GM18499 (cell line): Measurements from ENCODE around the gene CHKA.

Experiments
- ATAC-seq: cut with Tn5 transposase; IDR thresholded peaks from one replicate; pipeline ENCODE4 v1.9.1; 2021; ENCODE audit warnings: moderate number of reproducible peaks; ENCODE audit not compliant: insufficient read depth, unreplicated experiment

Gene CHKA

DNA sequence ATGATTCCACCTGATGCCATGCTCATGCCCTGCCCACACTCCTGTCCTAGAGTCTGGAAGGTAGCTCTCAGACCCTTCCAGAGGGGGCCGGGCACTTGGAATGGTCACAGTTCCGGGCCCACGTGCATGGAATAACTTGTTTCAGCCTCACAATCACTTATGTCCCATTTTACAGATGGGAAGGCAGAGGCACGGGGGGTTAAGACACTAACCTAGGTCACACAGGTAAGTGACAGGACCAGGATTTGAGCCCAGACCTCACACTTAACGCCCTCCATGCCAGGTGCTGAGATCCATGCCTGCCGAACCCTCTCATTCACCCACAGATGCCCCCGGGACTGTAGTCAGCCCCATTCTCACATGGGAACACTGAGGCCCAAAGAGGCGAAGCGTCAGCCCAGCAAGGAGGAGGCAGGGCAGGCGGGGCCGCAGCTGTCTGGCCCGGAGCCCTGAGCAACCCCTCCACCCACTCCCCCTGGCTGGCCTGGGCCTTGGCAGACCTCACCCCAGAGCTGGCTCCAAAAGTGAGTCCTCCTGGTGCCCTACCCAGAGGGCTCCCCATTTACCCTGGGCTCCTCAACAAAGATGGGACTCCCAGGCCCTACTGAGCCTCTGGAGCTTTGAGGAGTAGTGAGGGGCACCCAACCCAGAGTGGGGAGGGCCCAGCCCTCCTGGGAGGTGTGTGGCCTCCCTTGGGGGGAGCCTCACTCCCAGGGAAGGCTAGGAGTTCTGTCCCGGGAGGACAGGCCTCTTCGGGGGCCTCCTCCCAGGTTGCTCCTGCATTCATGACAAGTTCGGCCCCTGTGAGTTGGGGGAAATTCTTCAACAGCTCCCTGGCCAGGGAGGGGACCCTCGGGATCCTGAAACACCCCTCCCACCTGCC, 113.4 kb downstream of the CHKA start:
- ATAC-seq = no peak

DNA sequence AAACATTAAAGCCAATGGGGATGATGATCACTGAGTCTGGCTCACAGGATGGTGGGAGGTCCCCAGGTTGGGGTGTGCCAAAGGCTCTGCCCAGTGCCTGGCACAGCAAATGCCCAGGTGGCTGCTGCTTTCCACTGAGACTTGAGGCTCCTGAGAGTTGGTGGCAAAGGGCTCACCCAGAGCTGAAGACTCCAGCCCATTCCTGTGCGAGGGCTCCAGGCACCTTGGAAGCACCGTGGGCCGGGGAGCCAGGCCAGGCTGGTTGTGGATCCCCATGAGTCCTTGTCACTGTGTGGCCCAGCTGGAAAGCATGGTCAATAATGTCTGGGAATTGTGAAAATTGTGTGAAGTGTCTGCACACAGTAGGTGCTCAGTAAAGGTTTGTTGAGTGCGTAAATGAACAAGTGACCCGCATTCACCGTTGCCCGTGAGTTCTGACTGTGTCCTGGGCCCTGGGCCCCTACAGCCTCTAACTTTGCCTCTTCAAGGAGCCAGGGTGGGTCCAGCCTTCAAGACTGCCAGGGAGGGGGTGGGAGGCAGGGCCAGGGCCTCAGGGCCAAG, 114.5 kb downstream of the CHKA start:
- ATAC-seq = no peak

DNA sequence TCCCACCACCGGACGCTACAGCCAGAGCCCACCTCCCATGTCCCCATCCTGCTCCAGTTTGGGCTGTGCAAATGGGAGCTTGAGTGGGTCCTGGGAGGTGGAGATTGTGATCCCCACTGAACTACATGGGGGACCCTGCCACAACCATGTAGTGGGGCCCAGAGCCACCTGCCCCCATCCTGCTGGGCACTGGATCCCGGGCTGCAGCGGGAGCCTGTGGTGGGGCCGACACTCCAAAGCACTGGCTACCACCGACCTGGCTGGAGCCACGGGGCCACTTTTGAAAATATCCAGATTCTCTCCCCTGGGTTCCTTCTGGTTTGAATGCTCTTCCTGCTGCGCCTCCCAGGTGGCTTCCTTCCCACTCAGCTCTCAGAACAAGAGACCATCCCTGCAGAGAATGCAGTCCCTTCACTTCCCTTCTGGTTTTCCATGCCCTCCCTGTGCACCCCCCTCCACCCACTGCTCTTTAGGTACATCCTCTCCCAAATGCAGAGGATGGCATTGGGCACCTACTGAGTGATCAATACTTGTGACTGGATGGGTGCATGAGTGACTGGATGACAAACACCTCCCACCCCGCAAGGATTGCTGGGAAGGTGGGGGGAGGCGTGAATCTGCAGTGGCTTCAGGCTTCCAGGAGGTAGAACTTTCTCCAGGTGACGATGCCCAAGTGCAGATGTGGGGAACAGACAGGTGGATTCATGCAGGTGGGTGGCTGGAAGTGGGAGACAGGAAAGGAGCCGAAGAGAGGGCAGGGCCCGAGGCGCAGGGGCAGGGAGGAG, 116.4 kb downstream of the CHKA start:
- ATAC-seq = no peak

DNA sequence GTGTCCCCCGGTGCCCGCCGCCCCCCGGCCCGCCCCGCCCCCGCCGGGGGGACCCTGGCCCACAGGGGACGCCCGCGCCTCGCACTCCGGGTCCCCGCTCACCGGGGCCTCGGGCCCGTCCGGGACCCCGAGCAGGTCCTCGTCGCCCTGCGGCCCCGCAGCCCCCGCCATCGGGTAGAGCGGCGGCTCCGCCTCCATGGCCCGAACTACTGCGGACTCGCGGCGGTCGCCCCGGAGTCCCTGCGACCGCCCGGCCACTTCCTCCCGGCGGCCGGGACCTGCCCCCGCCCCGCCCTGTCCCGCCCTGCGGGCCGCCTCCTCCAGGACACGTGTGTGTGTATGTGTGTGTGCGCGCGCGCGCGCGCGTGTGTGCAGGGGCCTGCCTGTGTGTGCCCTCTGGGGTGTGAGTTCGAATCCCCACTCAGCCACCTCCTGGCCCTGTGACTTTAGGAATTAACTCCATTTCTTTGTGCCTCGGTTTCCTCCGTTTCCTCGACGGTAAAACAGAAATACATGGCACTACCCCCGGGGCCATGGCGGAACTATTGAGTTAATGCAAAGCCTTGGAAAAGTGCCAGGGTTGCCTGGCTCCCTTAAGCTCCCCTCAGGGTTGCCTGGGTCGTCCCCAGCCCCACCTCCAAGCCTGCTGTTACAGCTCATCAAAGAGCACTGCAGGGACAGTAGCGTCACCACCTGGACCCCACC, 117.2 kb downstream of the CHKA start, which contains the start of gene UNC93B1:
Gene UNC93B1 (minus strand): TSS at position 252 of the 705 bp plus-strand sequence. CDS start 54 bp downstream, at position 198.
- no peak for ATAC-seq

DNA sequence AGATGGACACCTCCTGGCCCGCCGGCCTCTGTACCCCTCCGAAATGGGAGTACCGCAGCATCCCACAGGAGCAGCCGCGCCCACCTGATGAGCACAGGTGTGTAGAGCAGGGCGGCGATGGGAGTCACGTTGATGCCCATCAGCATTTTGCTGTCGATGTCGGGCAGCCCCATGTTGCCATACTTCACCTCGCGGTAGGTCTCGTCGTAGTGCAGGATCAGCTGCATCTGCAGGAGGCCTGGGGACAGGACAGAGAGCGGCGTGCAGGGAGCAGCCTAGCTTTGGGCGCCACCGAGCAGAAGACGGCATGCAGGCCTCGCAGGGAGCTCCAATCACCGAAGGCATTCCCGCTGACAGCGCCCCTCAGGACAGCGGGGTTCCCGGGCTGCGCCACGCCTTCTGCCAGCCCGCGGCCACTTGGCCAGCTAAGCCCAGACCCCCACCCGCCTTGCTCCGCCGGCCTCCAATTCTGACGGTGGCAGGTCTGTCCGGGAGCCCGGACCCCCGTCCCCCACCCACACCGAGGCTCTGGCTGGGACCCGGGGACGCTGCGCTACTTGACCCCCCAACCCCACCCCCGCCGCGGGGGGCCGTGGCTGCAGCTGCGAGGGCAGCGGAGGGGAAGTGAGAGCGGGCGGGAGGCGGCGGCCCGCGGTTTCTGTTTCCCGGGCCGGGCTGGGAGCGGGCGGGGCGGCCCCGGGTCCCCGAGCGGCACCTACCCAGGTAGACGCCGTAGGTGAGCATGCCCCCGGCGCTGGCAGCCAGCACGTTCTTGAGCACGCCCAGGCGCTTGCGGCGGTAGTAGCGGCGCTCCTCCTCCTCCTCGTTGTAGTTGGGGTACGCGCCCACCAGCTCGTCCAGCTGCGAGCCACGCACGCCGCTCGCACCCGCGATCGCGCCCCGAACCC, 118.0 kb downstream of the CHKA start:
- ATAC-seq = no peak
